Liver (tissue), 9 donors: Measurements from ENCODE around the gene TAB2. TPM values are rescaled to one million over a fixed set of nuclear protein-coding genes. Genes with fewer than 3 reads are reported as not detected.

Experiments used
- DNase-seq: peaks from one replicate; pipeline ENCODE4 v3.0.0-alpha.2; 2017; ENCODE audit warnings: low spot score
- H3K27ac ChIP-seq, 2 donors: one replicate each; pipeline ENCODE4 v1.7.0; 2013; ENCODE audit warnings: inconsistent platforms in 2 of 2, low read length in 2 of 2, control low read depth in 1 of 2, low read depth in 1 of 2, mild to moderate bottlenecking in 1 of 2
- H3K27me3 ChIP-seq, 4 donors: one replicate each; pipeline versions ENCODE4 v1.6.1 to v1.7.0; 2013; ENCODE audit warnings: low read length in 3 of 4, inconsistent platforms in 1 of 4, mild to moderate bottlenecking in 1 of 4, moderate library complexity in 1 of 4; ENCODE audit not compliant: control insufficient read depth in 4 of 4, insufficient read depth in 4 of 4
- H3K36me3 ChIP-seq, 4 donors: one replicate each; pipeline versions ENCODE4 v1.6.1 to v1.7.0; 2013; ENCODE audit warnings: low read length in 3 of 4, mild to moderate bottlenecking in 3 of 4, low read depth in 1 of 4, moderate library complexity in 1 of 4; ENCODE audit not compliant: control insufficient read depth in 4 of 4, insufficient read depth in 3 of 4
- H3K4me1 ChIP-seq, 4 donors: one replicate each; pipeline versions ENCODE4 v1.6.1 to v1.7.0; 2013; ENCODE audit warnings: low read length in 3 of 4, mild to moderate bottlenecking in 3 of 4, moderate library complexity in 1 of 4; ENCODE audit not compliant: control insufficient read depth in 4 of 4, insufficient read depth in 4 of 4
- H3K4me3 ChIP-seq, 3 donors: one replicate each; pipeline versions ENCODE4 v1.6.1 to v1.7.0; 2013; ENCODE audit warnings: low read length in 3 of 3, control low read depth in 1 of 3, low read depth in 1 of 3, mild to moderate bottlenecking in 1 of 3
- H3K9ac ChIP-seq, 2 donors: one replicate each; pipeline ENCODE4 v1.7.0; 2013; ENCODE audit warnings: low read length in 2 of 2, mild to moderate bottlenecking in 2 of 2, moderate library complexity in 2 of 2, control low read depth in 1 of 2, low read depth in 1 of 2
- H3K9me3 ChIP-seq, 4 donors: one replicate each; pipeline versions ENCODE4 v1.6.1 to v1.7.0; 2013; ENCODE audit warnings: low read length in 3 of 4; ENCODE audit not compliant: control insufficient read depth in 4 of 4
- EGR1 ChIP-seq, 2 donors: IDR thresholded peaks; 2 replicates each; pipeline ENCODE4 v1.6.1; 2016 to 2018; ENCODE audit warnings: antibody characterized with exemption in 2 of 2, low read depth in 2 of 2
- FOXA1 ChIP-seq: IDR thresholded peaks from 2 replicates; pipeline ENCODE4 v1.6.1; 2016; ENCODE audit warnings: antibody characterized with exemption
- FOXA2 ChIP-seq: IDR thresholded peaks from 2 replicates; pipeline ENCODE4 v1.6.1; 2016; ENCODE audit warnings: antibody characterized with exemption
- GABPA ChIP-seq, 2 donors: IDR thresholded peaks in 1 of 2; conservative IDR thresholded peaks in 1 of 2; 2 replicates each; pipeline ENCODE4 v1.6.1; 2016; ENCODE audit warnings: antibody characterized with exemption in 2 of 2, mild to moderate bottlenecking in 1 of 2, moderate library complexity in 1 of 2
- HNF4A ChIP-seq, 2 donors: conservative IDR thresholded peaks; 2 replicates each; pipeline ENCODE4 v1.6.1; 2016; ENCODE audit warnings: antibody characterized with exemption in 2 of 2, mild to moderate bottlenecking in 2 of 2
- HNF4G ChIP-seq: IDR thresholded peaks from 2 replicates; pipeline ENCODE4 v1.6.1; 2016; ENCODE audit warnings: antibody characterized with exemption
- JUND ChIP-seq, 2 donors: IDR thresholded peaks; 2 replicates each; pipeline ENCODE4 v1.6.1; 2016; ENCODE audit warnings: antibody characterized with exemption in 2 of 2
- RXRA ChIP-seq, 2 donors: IDR thresholded peaks; 2 replicates each; pipeline ENCODE4 v1.6.1; 2017 to 2018; ENCODE audit warnings: antibody characterized with exemption in 2 of 2, mild to moderate bottlenecking in 1 of 2
- SP1 ChIP-seq: IDR thresholded peaks from 2 replicates; pipeline ENCODE4 v1.6.1; 2018; ENCODE audit warnings: antibody characterized with exemption, mild to moderate bottlenecking
- TAF1 ChIP-seq: conservative IDR thresholded peaks from 2 replicates; pipeline ENCODE4 v1.6.1; 2016; ENCODE audit warnings: antibody characterized with exemption, mild to moderate bottlenecking
- WGBS: extraction: QIAGEN DNeasy Blood & Tissue Kit; methylation state at CpG from one replicate; pipeline ENCODE4 v1.1.7; 2013; 5-methylcytosine and 5-hydroxymethylcytosine counted together
- polyA plus RNA-seq, 2 donors: library from polyadenylated mRNA; stranded (reverse) in 1 of 2; unstranded in 1 of 2; fragments of 200-250 nt in 1 of 2; fragments of >200 nt in 1 of 2; fragmentation: Nextera tagmentation in 1 of 2; extraction: Ambion mirVana in 1 of 2; gene quantifications; one replicate each; pipeline versions ENCODE4 v1.2.1 to v1.2.3, GENCODE V29; 2013 to 2015
- total RNA-seq, 2 donors: library from RNA; depleted of rRNA; stranded (reverse); fragments of >200 nt; gene quantifications; one replicate each; pipeline ENCODE4 v1.2.3, GENCODE V29; 2014
- TF ChIP-seq, protein P1 (sequence below): IDR thresholded peaks from 2 replicates; pipeline ENCODE4 v1.6.1; 2016; ENCODE audit warnings: antibody characterized with exemption
- TF ChIP-seq, protein P2 (sequence below): IDR thresholded peaks from 2 replicates; pipeline ENCODE4 v1.6.1; 2016; ENCODE audit warnings: antibody characterized with exemption
- TF ChIP-seq, protein P3 (sequence below): IDR thresholded peaks from 2 replicates; pipeline ENCODE4 v1.6.1; 2016; ENCODE audit warnings: antibody characterized with exemption
- TF ChIP-seq, protein P4 (sequence below): fragments of 150-350 bp; IDR thresholded peaks from 2 replicates; pipeline ENCODE4 v1.5.1; 2017; ENCODE audit warnings: improper control_type of control experiment, low read depth, low read length; ENCODE audit not compliant: missing input control
- TF ChIP-seq, protein P5 (sequence below): IDR thresholded peaks from 2 replicates; pipeline ENCODE4 v1.6.1; 2016; ENCODE audit warnings: antibody characterized with exemption, mild to moderate bottlenecking
- donor health status: healthy.
- donor health status: healthy.
- donor health status: healthy.
- donor health status: healthy.
- donor health status: healthy.

TAB2 gene
- total and polyA plus RNA-seq, 4 donors, result 10.5 to 25.6 (median 18.0) TPM

DNA sequence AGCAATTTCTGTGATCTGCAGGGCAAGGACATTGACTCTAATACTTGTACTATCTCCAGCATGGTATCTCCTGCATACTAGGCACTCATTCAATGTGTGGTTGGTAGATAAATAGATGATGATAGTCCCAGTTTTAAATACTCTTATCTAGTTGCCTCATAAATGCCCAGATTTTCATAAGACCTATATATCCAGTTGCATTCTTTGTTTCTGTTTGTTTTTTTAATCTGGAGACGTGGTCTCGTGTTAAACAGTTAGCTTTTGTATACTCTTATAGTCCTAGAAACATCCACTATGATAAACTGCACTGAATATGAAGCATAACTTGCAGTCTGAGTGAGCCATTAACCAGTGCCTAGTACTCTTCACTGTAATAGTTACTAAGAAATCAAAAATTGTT is 47.0 kb downstream of the TAB2 start:
- no peak for DNase-seq
- no peaks in the 10 kb centered on the region for H3K27me3 ChIP-seq
- no peaks in the 10 kb centered on the region for H3K36me3 ChIP-seq
- peaks cover 3 to 25% (median 12%) of the 10 kb centered on the region in 4 donors for H3K4me1 ChIP-seq
- no peaks in the 10 kb centered on the region for H3K9me3 ChIP-seq
- H3K9ac ChIP-seq, result no peak overlapping the region
- no peak overlapping the region for H3K4me3 ChIP-seq
- TF ChIP-seq HNF4G, result no peak
- TF ChIP-seq, protein P1, sequence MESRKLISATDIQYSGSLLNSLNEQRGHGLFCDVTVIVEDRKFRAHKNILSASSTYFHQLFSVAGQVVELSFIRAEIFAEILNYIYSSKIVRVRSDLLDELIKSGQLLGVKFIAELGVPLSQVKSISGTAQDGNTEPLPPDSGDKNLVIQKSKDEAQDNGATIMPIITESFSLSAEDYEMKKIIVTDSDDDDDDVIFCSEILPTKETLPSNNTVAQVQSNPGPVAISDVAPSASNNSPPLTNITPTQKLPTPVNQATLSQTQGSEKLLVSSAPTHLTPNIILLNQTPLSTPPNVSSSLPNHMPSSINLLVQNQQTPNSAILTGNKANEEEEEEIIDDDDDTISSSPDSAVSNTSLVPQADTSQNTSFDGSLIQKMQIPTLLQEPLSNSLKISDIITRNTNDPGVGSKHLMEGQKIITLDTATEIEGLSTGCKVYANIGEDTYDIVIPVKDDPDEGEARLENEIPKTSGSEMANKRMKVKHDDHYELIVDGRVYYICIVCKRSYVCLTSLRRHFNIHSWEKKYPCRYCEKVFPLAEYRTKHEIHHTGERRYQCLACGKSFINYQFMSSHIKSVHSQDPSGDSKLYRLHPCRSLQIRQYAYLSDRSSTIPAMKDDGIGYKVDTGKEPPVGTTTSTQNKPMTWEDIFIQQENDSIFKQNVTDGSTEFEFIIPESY, result no peak
- TF ChIP-seq FOXA2, result no peak
- TF ChIP-seq, protein P2, sequence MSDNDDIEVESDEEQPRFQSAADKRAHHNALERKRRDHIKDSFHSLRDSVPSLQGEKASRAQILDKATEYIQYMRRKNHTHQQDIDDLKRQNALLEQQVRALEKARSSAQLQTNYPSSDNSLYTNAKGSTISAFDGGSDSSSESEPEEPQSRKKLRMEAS, result no peak
- TF ChIP-seq HNF4A (conservative IDR thresholded peaks at IDR 0.05), result no peak
- TF ChIP-seq, protein P3, sequence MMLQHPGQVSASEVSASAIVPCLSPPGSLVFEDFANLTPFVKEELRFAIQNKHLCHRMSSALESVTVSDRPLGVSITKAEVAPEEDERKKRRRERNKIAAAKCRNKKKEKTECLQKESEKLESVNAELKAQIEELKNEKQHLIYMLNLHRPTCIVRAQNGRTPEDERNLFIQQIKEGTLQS, result no peak
- no peak for TF ChIP-seq SP1
- TF ChIP-seq, protein P4, sequence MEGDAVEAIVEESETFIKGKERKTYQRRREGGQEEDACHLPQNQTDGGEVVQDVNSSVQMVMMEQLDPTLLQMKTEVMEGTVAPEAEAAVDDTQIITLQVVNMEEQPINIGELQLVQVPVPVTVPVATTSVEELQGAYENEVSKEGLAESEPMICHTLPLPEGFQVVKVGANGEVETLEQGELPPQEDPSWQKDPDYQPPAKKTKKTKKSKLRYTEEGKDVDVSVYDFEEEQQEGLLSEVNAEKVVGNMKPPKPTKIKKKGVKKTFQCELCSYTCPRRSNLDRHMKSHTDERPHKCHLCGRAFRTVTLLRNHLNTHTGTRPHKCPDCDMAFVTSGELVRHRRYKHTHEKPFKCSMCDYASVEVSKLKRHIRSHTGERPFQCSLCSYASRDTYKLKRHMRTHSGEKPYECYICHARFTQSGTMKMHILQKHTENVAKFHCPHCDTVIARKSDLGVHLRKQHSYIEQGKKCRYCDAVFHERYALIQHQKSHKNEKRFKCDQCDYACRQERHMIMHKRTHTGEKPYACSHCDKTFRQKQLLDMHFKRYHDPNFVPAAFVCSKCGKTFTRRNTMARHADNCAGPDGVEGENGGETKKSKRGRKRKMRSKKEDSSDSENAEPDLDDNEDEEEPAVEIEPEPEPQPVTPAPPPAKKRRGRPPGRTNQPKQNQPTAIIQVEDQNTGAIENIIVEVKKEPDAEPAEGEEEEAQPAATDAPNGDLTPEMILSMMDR, result no peak
- TF ChIP-seq TAF1, result no peak
- TF ChIP-seq RXRA (IDR thresholded peaks at IDR 0.05), result no peak
- TF ChIP-seq FOXA1, result no peak
- TF ChIP-seq GABPA (IDR thresholded peaks at IDR 0.05 in 1 of 2, conservative IDR thresholded peaks at IDR 0.05 in 1 of 2), result no peak
- 77% methylated on average over 2 of the region's 2 CpGs for WGBS
- no peak overlapping the region for H3K27ac ChIP-seq

DNA sequence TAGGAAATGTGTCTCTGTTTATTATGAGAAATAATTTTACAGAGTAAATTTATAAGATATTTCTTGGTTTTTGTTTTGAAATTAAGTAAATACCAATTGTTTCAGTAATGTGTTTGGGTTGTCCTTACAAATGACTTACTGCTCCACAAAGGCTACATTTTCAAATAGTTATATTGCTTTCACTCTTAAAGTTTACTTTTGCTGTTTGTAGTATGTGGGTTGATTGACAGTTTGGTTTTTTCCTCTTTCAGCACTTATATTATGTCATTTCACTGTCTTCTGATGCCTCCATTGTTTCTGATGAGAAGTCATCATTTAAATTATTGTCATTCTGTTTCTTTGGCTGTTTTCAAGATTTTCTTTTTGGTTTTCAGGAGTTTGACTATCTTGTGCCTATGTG is 47.7 kb downstream of the TAB2 start:
- Histone ChIP-seq H3K9ac (no peak overlapping the region), H3K27ac (no peak overlapping the region), H3K4me1 (peaks cover 2 to 24% (median 11%) of the 10 kb centered on the region in 4 donors), H3K27me3 (no peaks in the 10 kb centered on the region), H3K9me3 (no peaks in the 10 kb centered on the region), H3K36me3 (no peaks in the 10 kb centered on the region), H3K4me3 (no peak overlapping the region)
- DNase-seq, result no peak
- TF ChIP-seq FOXA2, result no peak
- no peak for TF ChIP-seq RXRA (IDR thresholded peaks at IDR 0.05)
- TF ChIP-seq, protein P3, result no peak
- no peak for TF ChIP-seq GABPA (IDR thresholded peaks at IDR 0.05 in 1 of 2, conservative IDR thresholded peaks at IDR 0.05 in 1 of 2)
- TF ChIP-seq TAF1, result no peak
- TF ChIP-seq, protein P4, result no peak
- TF ChIP-seq, protein P5, sequence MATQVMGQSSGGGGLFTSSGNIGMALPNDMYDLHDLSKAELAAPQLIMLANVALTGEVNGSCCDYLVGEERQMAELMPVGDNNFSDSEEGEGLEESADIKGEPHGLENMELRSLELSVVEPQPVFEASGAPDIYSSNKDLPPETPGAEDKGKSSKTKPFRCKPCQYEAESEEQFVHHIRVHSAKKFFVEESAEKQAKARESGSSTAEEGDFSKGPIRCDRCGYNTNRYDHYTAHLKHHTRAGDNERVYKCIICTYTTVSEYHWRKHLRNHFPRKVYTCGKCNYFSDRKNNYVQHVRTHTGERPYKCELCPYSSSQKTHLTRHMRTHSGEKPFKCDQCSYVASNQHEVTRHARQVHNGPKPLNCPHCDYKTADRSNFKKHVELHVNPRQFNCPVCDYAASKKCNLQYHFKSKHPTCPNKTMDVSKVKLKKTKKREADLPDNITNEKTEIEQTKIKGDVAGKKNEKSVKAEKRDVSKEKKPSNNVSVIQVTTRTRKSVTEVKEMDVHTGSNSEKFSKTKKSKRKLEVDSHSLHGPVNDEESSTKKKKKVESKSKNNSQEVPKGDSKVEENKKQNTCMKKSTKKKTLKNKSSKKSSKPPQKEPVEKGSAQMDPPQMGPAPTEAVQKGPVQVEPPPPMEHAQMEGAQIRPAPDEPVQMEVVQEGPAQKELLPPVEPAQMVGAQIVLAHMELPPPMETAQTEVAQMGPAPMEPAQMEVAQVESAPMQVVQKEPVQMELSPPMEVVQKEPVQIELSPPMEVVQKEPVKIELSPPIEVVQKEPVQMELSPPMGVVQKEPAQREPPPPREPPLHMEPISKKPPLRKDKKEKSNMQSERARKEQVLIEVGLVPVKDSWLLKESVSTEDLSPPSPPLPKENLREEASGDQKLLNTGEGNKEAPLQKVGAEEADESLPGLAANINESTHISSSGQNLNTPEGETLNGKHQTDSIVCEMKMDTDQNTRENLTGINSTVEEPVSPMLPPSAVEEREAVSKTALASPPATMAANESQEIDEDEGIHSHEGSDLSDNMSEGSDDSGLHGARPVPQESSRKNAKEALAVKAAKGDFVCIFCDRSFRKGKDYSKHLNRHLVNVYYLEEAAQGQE, result no peak
- no peak for TF ChIP-seq FOXA1
- no peak for TF ChIP-seq JUND (IDR thresholded peaks at IDR 0.05)
- TF ChIP-seq, protein P2, result no peak
- TF ChIP-seq EGR1 (IDR thresholded peaks at IDR 0.05; ENCODE audit: low read depth in 2 of 2), result no peak
